HCT116 (cell line): Measurements from ENCODE around the gene CORO7.

Experiments
- ATF3 ChIP-seq: IDR thresholded peaks from 2 replicates; pipeline ENCODE4 v1.6.1; 2012
- CTCF ChIP-seq, 3 experiments: fragments of 200-600 bp in 1 of 3; sonication (generic) in 1 of 3; IDR thresholded peaks in 2 of 3; conservative IDR thresholded peaks in 1 of 3; 2 replicates each; pipeline ENCODE4 v1.5.1; 2012 to 2017; ENCODE audit warnings: low read depth in 2 of 3, low read length in 2 of 3, antibody characterized with exemption in 1 of 3, borderline replicate concordance in 1 of 3, control low read depth in 1 of 3, mild to moderate bottlenecking in 1 of 3, mixed read lengths in 1 of 3, mixed run types in 1 of 3, moderate library complexity in 1 of 3; ENCODE audit not compliant: insufficient read depth in 1 of 3
- EZH2 ChIP-seq: fragments of 200-600 bp; sonication (generic); IDR thresholded peaks from 2 replicates; pipeline ENCODE4 v1.6.1; 2017; ENCODE audit warnings: antibody characterized with exemption, mixed run types
- EZH2phosphoT487 ChIP-seq: fragments of 200-600 bp; IDR thresholded peaks from 2 replicates; pipeline ENCODE4 v1.6.1; 2018; ENCODE audit warnings: antibody characterized with exemption, borderline replicate concordance
- POLR2A ChIP-seq: IDR thresholded peaks from 2 replicates; pipeline ENCODE4 v1.7.0; 2011; ENCODE audit warnings: borderline replicate concordance; ENCODE audit not compliant: insufficient read depth, insufficient read length; ENCODE audit errors: extremely low read depth
- RAD21 ChIP-seq: IDR thresholded peaks from 2 replicates; pipeline ENCODE4 v1.6.1; 2012; ENCODE audit warnings: low read depth, mild to moderate bottlenecking
- REST ChIP-seq: IDR thresholded peaks from 2 replicates; pipeline ENCODE4 v1.6.1; 2012; ENCODE audit warnings: low read depth
- SIN3A ChIP-seq: IDR thresholded peaks from 2 replicates; pipeline ENCODE4 v1.6.1; 2012; ENCODE audit warnings: low read depth
- SP1 ChIP-seq: IDR thresholded peaks from 2 replicates; pipeline ENCODE4 v1.6.1; 2012; ENCODE audit warnings: low read depth
- SRF ChIP-seq: IDR thresholded peaks from 2 replicates; pipeline ENCODE4 v1.6.1; 2012; ENCODE audit warnings: low read depth
- YY1 ChIP-seq: IDR thresholded peaks from 2 replicates; pipeline ENCODE4 v1.6.1; 2011; ENCODE audit warnings: low read length, low read depth, moderate library complexity, mild to moderate bottlenecking; ENCODE audit not compliant: insufficient replicate concordance; ENCODE audit errors: extremely low read depth

- no peak for TF ChIP-seq CTCF (IDR thresholded peaks at IDR 0.05 in 2 of 3, conservative IDR thresholded peaks at IDR 0.05 in 1 of 3; ENCODE audit: borderline replicate concordance in 1 of 3, insufficient read depth in 1 of 3, low read depth in 2 of 3, low read length in 2 of 3)
- no peak; the same call in 1 of the 2 replicates for TF ChIP-seq SIN3A
- TF ChIP-seq EZH2 = no peak
- no peak for TF ChIP-seq EZH2phosphoT487
- TF ChIP-seq POLR2A = no peak
- no peak for TF ChIP-seq SRF
- no peak for TF ChIP-seq ATF3
- TF ChIP-seq REST = no peak
- no peak for TF ChIP-seq YY1
- TF ChIP-seq SP1 = peak; percentile 16; the same call in 1 of the 2 replicates
- no peak for TF ChIP-seq RAD21
Observed at GRCh38 chr16:4373909-4374742, 42.3 kb downstream of the CORO7 start.
